Uterus (tissue), 4 donors: ENCODE results near the gene NIM1K. TPM values are rescaled to one million over a fixed set of nuclear protein-coding genes. Genes with fewer than 3 reads are reported as not detected.

Source experiments
- DNase-seq, 2 donors: peaks; one replicate each; pipeline ENCODE4 v3.0.0-alpha.2; 2019 to 2020
- H3K27ac ChIP-seq, 2 donors: fragments of 200-600 bp; sonication (generic); 1 replicate in 1 of 2; 2 replicates in 1 of 2; pipeline ENCODE4 v1.5.1; 2016 to 2018
- H3K27me3 ChIP-seq, 2 donors: fragments of 200-600 bp; sonication (generic); one replicate each; pipeline ENCODE4 v1.5.1; 2018 to 2019; ENCODE audit warnings: control low read depth in 1 of 2
- H3K36me3 ChIP-seq, 2 donors: fragments of 200-600 bp; sonication (generic); one replicate each; pipeline ENCODE4 v1.5.1; 2019; ENCODE audit warnings: control low read depth in 1 of 2
- H3K4me1 ChIP-seq, 2 donors: fragments of 200-600 bp; sonication (generic); one replicate each; pipeline ENCODE4 v1.5.1; 2018 to 2019; ENCODE audit warnings: control low read depth in 1 of 2
- H3K4me3 ChIP-seq, 2 donors: fragments of 200-600 bp; sonication (generic); 1 replicate in 1 of 2; 2 replicates in 1 of 2; pipeline ENCODE4 v1.5.1; 2018 to 2019; ENCODE audit warnings: mild to moderate bottlenecking in 1 of 2
- H3K9me3 ChIP-seq, 2 donors: fragments of 200-600 bp; sonication (generic); one replicate each; pipeline ENCODE4 v1.5.1; 2019; ENCODE audit warnings: control low read depth in 1 of 2
- POLR2A ChIP-seq, 2 donors: fragments of 450-650 bp; IDR thresholded peaks; one replicate each; pipeline ENCODE4 v1.6.1; 2016; ENCODE audit warnings: antibody characterized with exemption in 2 of 2, mild to moderate bottlenecking in 1 of 2, moderate library complexity in 1 of 2
- intact Hi-C: fragments of 100-400 bp; cut with DNase I; formaldehyde crosslinking; loops from one replicate; pipeline ENCODE4 v1.15.1; 2023; ENCODE audit warnings: low total_unique reads
- total RNA-seq, 4 donors: library from RNA; depleted of rRNA in 3 of 4; stranded (reverse); fragments of >200 nt in 3 of 4; gene quantifications; one replicate each; pipeline versions ENCODE4 v1.1.0 to v1.2.4, GENCODE V29; 2014 to 2023
- TF ChIP-seq, protein P1 (sequence below), 4 experiments: fragments of 200-600 bp in 2 of 4; fragments of 450-650 bp in 2 of 4; sonication (generic) in 2 of 4; IDR thresholded peaks; one replicate each; pipeline ENCODE4 v1.5.1; 2016 to 2019; ENCODE audit warnings: antibody characterized with exemption in 4 of 4, mild to moderate bottlenecking in 2 of 4, moderate library complexity in 1 of 4
- donor health status: DM: yes; HTN: yes; CAD: no.

The NIM1K gene
- total RNA-seq, 4 donors from 2014 or later: 0.26 to 0.79 (median 0.35) TPM; not detected in 1

DNA sequence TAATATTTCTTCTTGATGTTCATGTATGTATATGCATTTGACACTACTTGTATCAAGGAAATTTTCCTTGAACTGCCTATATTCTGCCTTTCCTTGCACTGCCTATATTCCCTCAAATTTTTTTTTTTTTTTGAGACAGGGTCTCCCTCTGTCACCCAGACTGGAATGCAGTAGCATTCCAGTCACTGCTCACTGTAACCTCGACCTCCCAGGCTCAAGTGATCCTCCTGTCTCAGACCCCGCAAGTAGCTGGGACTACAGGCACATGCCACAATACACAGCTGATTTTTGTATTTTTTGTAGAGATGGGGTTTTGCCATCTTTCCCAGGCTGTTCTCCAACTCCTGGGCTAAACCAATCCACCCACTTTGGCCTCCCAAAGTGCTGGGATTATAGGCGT is 117.1 kb downstream of the NIM1K start:
- intact Hi-C loops: no loop called here
- peaks cover 0 to 11% of the 10 kb centered on the region in 2 donors for H3K4me1 ChIP-seq

DNA sequence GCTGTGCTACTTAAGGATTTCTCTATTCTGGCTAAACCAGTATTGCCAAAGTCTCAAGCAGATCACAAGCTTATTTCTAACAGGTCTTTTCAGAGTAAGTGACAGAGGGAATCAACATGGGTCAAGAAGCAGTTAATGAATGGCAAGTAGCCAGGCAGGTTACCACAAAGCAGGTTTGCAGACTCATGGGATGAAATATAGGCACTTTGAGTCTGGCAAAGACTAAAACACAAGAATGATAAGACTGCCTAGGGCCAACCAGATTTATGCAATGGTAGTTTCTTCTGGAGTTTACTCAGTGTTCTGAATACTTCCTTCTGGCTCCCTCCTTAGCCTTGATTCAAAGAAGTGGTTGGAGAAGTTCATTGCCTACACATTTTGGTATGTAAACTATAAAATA is 117.6 kb downstream of the NIM1K start:
- TF ChIP-seq, protein P1, sequence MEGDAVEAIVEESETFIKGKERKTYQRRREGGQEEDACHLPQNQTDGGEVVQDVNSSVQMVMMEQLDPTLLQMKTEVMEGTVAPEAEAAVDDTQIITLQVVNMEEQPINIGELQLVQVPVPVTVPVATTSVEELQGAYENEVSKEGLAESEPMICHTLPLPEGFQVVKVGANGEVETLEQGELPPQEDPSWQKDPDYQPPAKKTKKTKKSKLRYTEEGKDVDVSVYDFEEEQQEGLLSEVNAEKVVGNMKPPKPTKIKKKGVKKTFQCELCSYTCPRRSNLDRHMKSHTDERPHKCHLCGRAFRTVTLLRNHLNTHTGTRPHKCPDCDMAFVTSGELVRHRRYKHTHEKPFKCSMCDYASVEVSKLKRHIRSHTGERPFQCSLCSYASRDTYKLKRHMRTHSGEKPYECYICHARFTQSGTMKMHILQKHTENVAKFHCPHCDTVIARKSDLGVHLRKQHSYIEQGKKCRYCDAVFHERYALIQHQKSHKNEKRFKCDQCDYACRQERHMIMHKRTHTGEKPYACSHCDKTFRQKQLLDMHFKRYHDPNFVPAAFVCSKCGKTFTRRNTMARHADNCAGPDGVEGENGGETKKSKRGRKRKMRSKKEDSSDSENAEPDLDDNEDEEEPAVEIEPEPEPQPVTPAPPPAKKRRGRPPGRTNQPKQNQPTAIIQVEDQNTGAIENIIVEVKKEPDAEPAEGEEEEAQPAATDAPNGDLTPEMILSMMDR (IDR thresholded peaks at IDR 0.05): no peak
- H3K4me1 ChIP-seq: peaks cover 0 to 11% of the 10 kb centered on the region in 2 donors
- H3K4me3 ChIP-seq: no peak overlapping the region
- intact Hi-C loops: no loop called here
- no peak for DNase-seq
- no peak overlapping the region for H3K27ac ChIP-seq
- H3K27me3 ChIP-seq: no peaks in the 10 kb centered on the region
- H3K9me3 ChIP-seq: no peaks in the 10 kb centered on the region
- no peaks in the 10 kb centered on the region for H3K36me3 ChIP-seq

More for the DNA sequence above, 117.1 kb downstream of the NIM1K start:
- Histone ChIP-seq H3K9me3 (no peaks in the 10 kb centered on the region), H3K36me3 (no peaks in the 10 kb centered on the region), H3K27ac (no peak overlapping the region), H3K4me3 (no peak overlapping the region), H3K27me3 (no peaks in the 10 kb centered on the region)
- TF ChIP-seq, protein P1 (IDR thresholded peaks at IDR 0.05): no peak
- TF ChIP-seq POLR2A (IDR thresholded peaks at IDR 0.05): no peak
- no peak for DNase-seq

DNA sequence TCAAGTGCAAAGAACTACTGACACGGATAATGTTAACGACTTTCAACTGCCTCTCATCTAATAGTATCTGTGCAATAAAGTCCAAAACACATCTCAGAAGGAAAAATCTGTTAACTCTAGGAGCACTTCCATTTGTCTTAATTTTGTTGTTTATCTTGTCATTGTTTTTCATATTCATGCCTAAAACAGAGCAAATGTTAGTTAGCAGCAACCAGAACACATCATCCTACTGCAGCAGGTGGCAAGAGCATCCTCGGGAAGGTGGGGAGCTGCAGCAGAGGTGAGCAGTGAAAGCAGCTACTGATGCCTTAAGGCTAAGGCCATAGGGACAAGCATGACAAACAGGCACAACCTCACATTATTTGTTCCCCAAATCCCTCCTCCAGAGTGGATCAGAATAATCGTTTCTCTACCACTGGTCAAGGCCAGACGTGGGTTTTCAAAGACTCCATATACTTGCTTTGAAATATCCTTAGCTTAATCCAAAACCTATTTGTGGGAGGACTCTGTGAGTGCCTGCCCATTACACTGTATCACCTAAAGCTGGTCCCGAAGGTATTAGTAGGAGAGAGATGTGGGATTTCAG is 120.1 kb downstream of the NIM1K start:
- intact Hi-C loops: no loop called here
- no peak for TF ChIP-seq POLR2A (IDR thresholded peaks at IDR 0.05)
- TF ChIP-seq, protein P1 (IDR thresholded peaks at IDR 0.05): no peak
- peak overlapping the region in 1 of 2 donors; percentile 74 for H3K27ac ChIP-seq
- H3K9me3 ChIP-seq: no peaks in the 10 kb centered on the region
- H3K27me3 ChIP-seq: no peaks in the 10 kb centered on the region
- no peak for DNase-seq
- no peaks in the 10 kb centered on the region for H3K36me3 ChIP-seq
- H3K4me1 ChIP-seq: peaks cover 0 to 11% of the 10 kb centered on the region in 2 donors
- peak overlapping the region; percentile 81 to 94 for H3K4me3 ChIP-seq

DNA sequence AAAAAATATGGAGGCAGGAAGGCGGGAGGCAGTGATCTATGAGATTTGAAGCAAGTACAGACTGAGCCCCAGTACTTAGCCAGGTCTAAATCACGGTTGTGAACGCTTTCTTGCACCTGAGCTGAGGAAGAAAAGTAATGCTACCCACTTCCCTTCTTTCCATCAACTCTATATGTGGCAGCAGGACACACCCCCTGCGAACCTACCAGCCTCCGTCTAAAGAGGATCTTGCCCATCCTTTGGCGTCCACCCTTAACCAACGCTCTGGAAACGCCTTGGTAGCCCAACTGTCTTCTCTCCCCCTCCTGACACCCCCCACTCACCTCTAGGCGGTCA is 120.6 kb downstream of the NIM1K start:
- Histone ChIP-seq H3K27me3 (no peaks in the 10 kb centered on the region), H3K4me1 (peaks cover 0 to 11% of the 10 kb centered on the region in 2 donors), H3K27ac (peak overlapping the region; percentile 74 to 88), H3K9me3 (no peaks in the 10 kb centered on the region), H3K4me3 (peak overlapping the region; percentile 81 to 94), H3K36me3 (no peaks in the 10 kb centered on the region)
- no peak for DNase-seq
- TF ChIP-seq, protein P1 (IDR thresholded peaks at IDR 0.05): no peak
- no peak for TF ChIP-seq POLR2A (IDR thresholded peaks at IDR 0.05)
- intact Hi-C loops: no loop called here

DNA sequence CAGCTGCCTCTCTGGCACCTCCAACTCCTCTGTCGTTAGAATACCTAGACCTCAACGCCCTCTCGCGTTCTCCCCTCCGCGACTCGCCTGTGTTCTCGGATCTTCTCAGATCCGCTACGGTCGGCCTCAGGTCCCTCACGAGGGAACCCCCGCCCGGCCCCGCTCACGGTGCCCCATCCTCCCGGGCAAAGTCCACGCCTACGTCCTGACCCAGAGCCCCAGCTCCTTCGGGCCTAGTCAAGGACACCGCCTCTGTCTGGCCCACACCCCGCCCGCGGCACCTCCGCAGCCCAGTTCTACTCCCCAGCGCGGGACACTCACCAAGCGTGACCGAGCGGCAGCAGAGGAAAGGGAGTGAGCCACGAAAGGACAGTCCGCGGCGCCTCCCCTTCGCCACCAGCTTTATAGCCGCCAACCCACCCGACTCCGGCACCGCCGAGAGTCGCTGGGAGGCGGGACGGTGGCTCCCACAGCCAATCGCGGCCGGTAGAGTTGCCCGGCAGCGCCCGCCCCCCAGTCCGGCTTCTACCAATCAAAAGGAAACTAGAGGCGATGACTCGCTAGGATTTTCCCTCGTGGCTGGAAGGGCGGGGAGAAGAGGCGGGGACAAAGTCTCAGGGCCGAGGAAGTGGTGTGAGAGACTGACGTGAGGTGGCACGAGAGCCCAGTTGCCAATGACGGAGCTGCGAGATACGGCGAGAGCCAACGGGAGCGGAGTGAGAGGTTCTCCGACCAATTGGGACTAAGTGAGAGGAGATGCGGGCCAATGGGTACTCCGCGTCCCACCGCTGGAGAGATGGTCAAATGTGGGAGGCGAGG is 121.2 kb downstream of the NIM1K start, which contains the start of gene HMGCS1:
TSS of gene HMGCS1 (minus strand) at position 378 of the 819 bp plus-strand sequence. CDS start 14,447 bp downstream, outside the sequence.
- Histone ChIP-seq H3K27ac (peak within 1 kb of the TSS; percentile 84 to 88), H3K9me3 (no peaks in the 10 kb centered on the region), H3K27me3 (no peaks in the 10 kb centered on the region), H3K4me1 (peaks cover 0 to 11% of the 10 kb centered on the region in 2 donors), H3K4me3 (peak within 1 kb of the TSS; percentile 81 to 94), H3K36me3 (no peaks in the 10 kb centered on the region)
- TF ChIP-seq, protein P1 (IDR thresholded peaks at IDR 0.05): no peak
- TF ChIP-seq POLR2A (IDR thresholded peaks at IDR 0.05): peak; percentile 93 to 96
- DNase-seq: peak; percentile 98
- intact Hi-C loops: no loop called here
